DND-41 (cell line): ENCODE measurements around the gene PAPOLG.

Source experiments
- CTCF ChIP-seq: IDR thresholded peaks from 2 replicates; pipeline ENCODE4 v1.5.1; 2012; ENCODE audit warnings: borderline replicate concordance, low read length, moderate library complexity, mild to moderate bottlenecking; ENCODE audit not compliant: poor library complexity, severe bottlenecking; ENCODE audit errors: extremely low read depth
- EZH2 ChIP-seq: IDR thresholded peaks from 3 replicates; pipeline ENCODE4 v1.6.1; 2012; ENCODE audit warnings: borderline replicate concordance, low read depth, mild to moderate bottlenecking, moderate library complexity, low read length, inconsistent platforms; ENCODE audit not compliant: severe bottlenecking

- TF ChIP-seq CTCF (no peak), EZH2 (no peak)
Measured at GRCh38 chr2:60838481-60838880, 82.4 kb downstream of the PAPOLG start.
